Kidney epithelial cell (primary cell): Measurements from ENCODE around the gene CREBL2. TPM values are rescaled to one million over a fixed set of nuclear protein-coding genes. Genes with fewer than 3 reads are reported as not detected.
"Not testable (repeated sequence)": the region's sequence is repeated elsewhere in the genome, so short reads cannot be mapped to it uniquely, and the experiment has no call there.

Experiments used
- DNase-seq: peaks from one replicate; pipeline ENCODE4 v3.0.0-alpha.2; 2010; ENCODE audit warnings: low read depth
- H3K27me3 ChIP-seq: 2 replicates; pipeline ENCODE4 v1.6.0; 2011; ENCODE audit warnings: low read length; ENCODE audit not compliant: control insufficient read depth, insufficient read depth
- H3K36me3 ChIP-seq: 2 replicates; pipeline ENCODE4 v1.5.1; 2011; ENCODE audit warnings: low read length; ENCODE audit not compliant: control insufficient read depth, insufficient read depth
- H3K4me3 ChIP-seq: 2 replicates; pipeline ENCODE4 v1.5.1; 2011; ENCODE audit warnings: low read depth, mild to moderate bottlenecking, control low read depth, low read length
- total RNA-seq: library from RNA; depleted of rRNA; stranded (reverse); fragments of >200 nt; gene quantifications from 2 replicates; pipeline ENCODE4 v1.2.3, GENCODE V29; 2015
- TF ChIP-seq, protein P1 (sequence below): IDR thresholded peaks from 2 replicates; pipeline ENCODE4 v1.5.1; 2011; ENCODE audit warnings: mild to moderate bottlenecking, moderate library complexity, low read length, control low read depth, inconsistent platforms; ENCODE audit not compliant: insufficient read depth, poor library complexity, severe bottlenecking

CREBL2 gene
- 19.2 and 21.7 TPM in 2 replicates for total RNA-seq

GRCh38 chr12:12611512-12612306 lies at the start of gene CREBL2:
Gene CREBL2 (plus strand): TSS chr12:12611876. CDS start chr12:12612173, 297 bp downstream.
- Histone ChIP-seq H3K36me3 (no peaks in the 10 kb centered on the region), H3K27me3 (no peaks in the 10 kb centered on the region), H3K4me3 (peak within 1 kb of the TSS; percentile 75)
- peak; percentile 83 for DNase-seq
- TF ChIP-seq, protein P1, sequence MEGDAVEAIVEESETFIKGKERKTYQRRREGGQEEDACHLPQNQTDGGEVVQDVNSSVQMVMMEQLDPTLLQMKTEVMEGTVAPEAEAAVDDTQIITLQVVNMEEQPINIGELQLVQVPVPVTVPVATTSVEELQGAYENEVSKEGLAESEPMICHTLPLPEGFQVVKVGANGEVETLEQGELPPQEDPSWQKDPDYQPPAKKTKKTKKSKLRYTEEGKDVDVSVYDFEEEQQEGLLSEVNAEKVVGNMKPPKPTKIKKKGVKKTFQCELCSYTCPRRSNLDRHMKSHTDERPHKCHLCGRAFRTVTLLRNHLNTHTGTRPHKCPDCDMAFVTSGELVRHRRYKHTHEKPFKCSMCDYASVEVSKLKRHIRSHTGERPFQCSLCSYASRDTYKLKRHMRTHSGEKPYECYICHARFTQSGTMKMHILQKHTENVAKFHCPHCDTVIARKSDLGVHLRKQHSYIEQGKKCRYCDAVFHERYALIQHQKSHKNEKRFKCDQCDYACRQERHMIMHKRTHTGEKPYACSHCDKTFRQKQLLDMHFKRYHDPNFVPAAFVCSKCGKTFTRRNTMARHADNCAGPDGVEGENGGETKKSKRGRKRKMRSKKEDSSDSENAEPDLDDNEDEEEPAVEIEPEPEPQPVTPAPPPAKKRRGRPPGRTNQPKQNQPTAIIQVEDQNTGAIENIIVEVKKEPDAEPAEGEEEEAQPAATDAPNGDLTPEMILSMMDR: no peak

GRCh38 chr12:12562016-12562483 lies 49.6 kb upstream of the CREBL2 start:
- TF ChIP-seq, protein P1: no peak
- Histone ChIP-seq H3K27me3 (no peaks in the 10 kb centered on the region), H3K36me3 (no peaks in the 10 kb centered on the region), H3K4me3 (peak overlapping the region; percentile 97)
- DNase-seq: no peak

DNA sequence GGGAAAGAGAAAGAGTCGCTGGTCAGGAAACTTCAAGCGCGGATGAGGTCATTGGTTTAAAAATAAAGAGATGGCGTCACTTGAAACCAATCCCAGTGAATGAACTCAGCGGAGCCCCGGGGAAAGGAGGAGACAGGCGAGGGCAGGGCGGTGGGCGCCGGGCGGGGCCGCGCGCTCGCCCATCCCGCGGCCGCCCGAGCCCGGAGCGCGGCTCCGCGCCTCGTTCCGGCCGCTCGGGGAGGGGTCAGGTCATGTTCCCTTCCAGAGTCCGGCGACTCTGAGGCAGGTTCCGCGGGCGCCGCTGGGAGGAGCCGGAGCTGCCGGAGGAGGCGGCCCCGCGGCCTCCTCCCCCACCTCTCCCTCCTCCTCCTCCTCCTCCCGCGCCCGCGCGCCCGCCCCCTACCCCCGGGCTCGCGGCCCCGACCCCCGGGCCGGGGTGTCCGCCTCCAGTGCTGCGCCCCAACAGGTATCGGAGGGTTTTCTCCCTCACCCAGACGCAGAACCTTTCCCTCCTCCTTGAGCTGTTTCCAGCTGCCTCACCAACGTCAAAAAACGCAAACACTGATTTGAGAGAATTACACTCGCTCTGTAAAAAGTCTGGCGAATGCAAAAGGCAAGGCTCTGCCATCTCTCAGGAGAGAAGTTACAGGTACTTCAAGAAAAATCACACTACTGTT lies 49.0 kb upstream of the CREBL2 start, which contains the start of gene DUSP16:
Gene DUSP16, minus strand, starts transcription at position 279 of the 677 bp plus-strand sequence. CDS start 41,765 bp downstream, outside the sequence.
- TF ChIP-seq, protein P1: no peak
- Histone ChIP-seq H3K36me3 (no peaks in the 10 kb centered on the region), H3K4me3 (peak within 1 kb of the TSS; percentile 97), H3K27me3 (no peaks in the 10 kb centered on the region)
- DNase-seq: peak; percentile 88

DNA sequence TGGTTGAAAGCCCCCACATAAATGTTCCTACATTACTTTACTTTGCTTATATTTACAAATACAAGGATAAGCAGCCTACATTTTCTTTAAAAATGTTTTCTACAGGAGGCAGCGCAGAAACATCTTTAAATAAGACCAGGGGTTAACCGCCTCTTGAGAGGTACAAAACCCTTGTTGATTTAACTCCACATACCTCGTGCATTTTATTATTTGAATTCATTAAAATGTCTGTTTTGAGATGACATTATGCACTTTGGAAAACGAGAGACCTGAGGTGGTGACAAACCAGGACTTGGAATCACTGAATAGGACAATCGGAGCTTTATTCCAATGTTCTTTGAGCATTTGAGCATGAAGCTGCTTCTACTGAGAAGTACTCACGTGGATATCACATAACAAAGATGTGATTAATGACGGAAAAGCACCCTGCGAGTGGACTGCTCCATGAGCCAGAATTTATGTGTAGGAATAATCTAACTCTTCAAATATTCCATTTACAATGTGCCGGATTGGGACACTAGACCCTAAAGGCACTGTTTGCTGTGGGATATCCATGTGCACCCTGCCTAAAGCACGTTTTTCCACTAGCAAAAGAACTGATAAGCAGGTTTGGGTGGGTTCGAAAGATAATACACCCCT lies 48.3 kb upstream of the CREBL2 start:
- DNase-seq: no peak
- TF ChIP-seq, protein P1: no peak
- Histone ChIP-seq H3K4me3 (peak overlapping the region; percentile 47), H3K36me3 (no peaks in the 10 kb centered on the region), H3K27me3 (no peaks in the 10 kb centered on the region)

DNA sequence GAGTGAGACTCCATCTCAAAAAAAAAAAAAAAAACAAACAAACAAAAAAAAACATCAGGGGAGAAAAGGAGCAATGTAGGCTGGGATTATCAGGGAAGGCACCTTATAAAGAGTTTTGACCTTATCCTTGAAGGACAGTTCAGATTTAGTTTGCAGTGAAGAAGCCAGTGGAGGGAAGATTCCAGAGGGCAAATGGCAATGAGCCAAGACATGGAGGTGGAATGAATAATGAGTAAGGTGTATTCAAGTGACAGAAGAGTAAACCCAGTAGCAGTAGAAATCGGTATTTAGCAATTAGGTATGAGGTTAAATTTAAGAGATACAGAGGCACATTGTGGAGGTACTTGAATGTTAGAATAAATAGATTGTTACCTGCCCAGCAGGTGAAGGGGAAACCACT lies 46.8 kb upstream of the CREBL2 start:
- H3K36me3 ChIP-seq: no peaks in the 10 kb centered on the region
- DNase-seq: no peak
- H3K27me3 ChIP-seq: no peaks in the 10 kb centered on the region
- H3K4me3 ChIP-seq: no peak overlapping the region
- TF ChIP-seq, protein P1: no peak

- DNase-seq, H3K27me3 ChIP-seq, H3K36me3 ChIP-seq, H3K4me3 ChIP-seq: not testable (repeated sequence)
These were observed 45.7 kb upstream of the CREBL2 start for GRCh38 chr12:12565971-12566370.
